Right atrium auricular region (tissue), 2 donors: ENCODE data around the gene KCNAB1. TPM values are rescaled to one million over a fixed set of nuclear protein-coding genes. Genes with fewer than 3 reads are reported as not detected.

Experiments used
- DNase-seq: peaks from one replicate; pipeline ENCODE4 v3.0.0-alpha.2; 2019; ENCODE audit warnings: low spot score
- H3K27ac ChIP-seq, 2 donors: fragments of 200-600 bp; sonication (generic); 1 replicate in 1 of 2; 2 replicates in 1 of 2; pipeline ENCODE4 v1.5.1; 2016 to 2019
- H3K27me3 ChIP-seq, 2 donors: fragments of 200-600 bp; sonication (generic); one replicate each; pipeline versions ENCODE4 v1.5.1 to v1.6.0; 2017 to 2019
- H3K36me3 ChIP-seq: fragments of 200-600 bp; sonication (generic); one replicate; pipeline ENCODE4 v1.5.1; 2016
- H3K4me1 ChIP-seq, 2 donors: fragments of 200-600 bp; sonication (generic); one replicate each; pipeline versions ENCODE4 v1.5.1 to v1.6.0; 2017 to 2019
- H3K4me3 ChIP-seq, 2 donors: fragments of 200-600 bp; sonication (generic); 1 replicate in 1 of 2; 2 replicates in 1 of 2; pipeline ENCODE4 v1.5.1; 2017 to 2019; ENCODE audit warnings: mild to moderate bottlenecking in 1 of 2, moderate library complexity in 1 of 2
- H3K9me3 ChIP-seq, 2 donors: fragments of 200-600 bp; sonication (generic); one replicate each; pipeline ENCODE4 v1.5.1; 2019
- total RNA-seq, 2 donors: library from RNA; depleted of rRNA; stranded (reverse); fragments of >200 nt; gene quantifications; one replicate each; pipeline ENCODE4 v1.1.0, GENCODE V29; 2016
- TF ChIP-seq, protein P1 (sequence below), 2 donors: fragments of 200-600 bp; sonication (generic); IDR thresholded peaks; one replicate each; pipeline ENCODE4 v1.5.1; 2019; ENCODE audit warnings: antibody characterized with exemption in 2 of 2

Gene KCNAB1
- total RNA-seq, 2 donors from 2014 or later, result 2.0 to 3.2 TPM

DNA sequence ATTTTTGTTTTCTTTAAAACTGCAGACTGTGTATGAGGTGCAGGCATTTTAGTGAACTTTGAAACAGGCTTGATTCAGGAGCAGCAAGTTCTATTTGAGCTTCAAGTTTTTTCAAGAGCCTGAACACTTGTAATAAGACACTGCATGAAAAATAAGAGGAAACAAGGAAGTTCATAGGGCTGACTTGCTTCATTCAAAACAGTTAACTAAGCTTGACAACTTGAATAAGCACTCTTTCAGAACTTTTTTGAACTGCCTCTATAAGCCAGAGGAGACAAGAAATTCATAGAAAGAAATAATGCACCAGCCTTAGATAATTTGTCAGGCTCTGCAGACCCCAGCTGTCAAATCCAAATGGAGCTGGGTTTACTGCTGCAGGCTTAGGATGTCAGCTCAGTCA lies 304.4 kb downstream of the KCNAB1 start:
- no peaks in the 10 kb centered on the region for H3K27me3 ChIP-seq
- no peaks in the 10 kb centered on the region for H3K9me3 ChIP-seq
- H3K4me3 ChIP-seq, result no peak overlapping the region
- no peak overlapping the region for H3K27ac ChIP-seq
- no peaks in the 10 kb centered on the region for H3K4me1 ChIP-seq
- DNase-seq, result no peak
- H3K36me3 ChIP-seq, result no peaks in the 10 kb centered on the region
- TF ChIP-seq, protein P1, sequence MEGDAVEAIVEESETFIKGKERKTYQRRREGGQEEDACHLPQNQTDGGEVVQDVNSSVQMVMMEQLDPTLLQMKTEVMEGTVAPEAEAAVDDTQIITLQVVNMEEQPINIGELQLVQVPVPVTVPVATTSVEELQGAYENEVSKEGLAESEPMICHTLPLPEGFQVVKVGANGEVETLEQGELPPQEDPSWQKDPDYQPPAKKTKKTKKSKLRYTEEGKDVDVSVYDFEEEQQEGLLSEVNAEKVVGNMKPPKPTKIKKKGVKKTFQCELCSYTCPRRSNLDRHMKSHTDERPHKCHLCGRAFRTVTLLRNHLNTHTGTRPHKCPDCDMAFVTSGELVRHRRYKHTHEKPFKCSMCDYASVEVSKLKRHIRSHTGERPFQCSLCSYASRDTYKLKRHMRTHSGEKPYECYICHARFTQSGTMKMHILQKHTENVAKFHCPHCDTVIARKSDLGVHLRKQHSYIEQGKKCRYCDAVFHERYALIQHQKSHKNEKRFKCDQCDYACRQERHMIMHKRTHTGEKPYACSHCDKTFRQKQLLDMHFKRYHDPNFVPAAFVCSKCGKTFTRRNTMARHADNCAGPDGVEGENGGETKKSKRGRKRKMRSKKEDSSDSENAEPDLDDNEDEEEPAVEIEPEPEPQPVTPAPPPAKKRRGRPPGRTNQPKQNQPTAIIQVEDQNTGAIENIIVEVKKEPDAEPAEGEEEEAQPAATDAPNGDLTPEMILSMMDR (IDR thresholded peaks at IDR 0.05), result no peak

DNA sequence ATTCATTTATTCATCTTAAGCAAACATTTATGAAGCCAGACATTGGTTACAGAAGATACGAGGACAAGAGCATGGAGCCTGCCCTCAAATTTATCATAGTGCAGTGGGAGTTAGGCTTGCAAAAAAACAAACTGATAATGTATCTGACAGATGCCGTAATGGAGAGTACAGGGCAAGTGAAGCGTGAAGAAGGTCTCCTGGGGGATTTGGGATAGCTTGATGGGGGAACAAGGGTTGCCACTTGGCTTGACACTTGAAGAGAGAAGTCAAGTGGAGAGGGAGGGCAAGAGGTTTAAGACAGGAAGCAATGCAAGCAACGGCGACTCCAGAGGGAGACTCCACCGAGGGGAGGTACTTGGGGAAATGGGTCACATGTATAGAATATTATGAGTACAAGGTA lies 305.3 kb downstream of the KCNAB1 start:
- H3K4me1 ChIP-seq, result no peaks in the 10 kb centered on the region
- no peak overlapping the region for H3K27ac ChIP-seq
- no peaks in the 10 kb centered on the region for H3K36me3 ChIP-seq
- no peaks in the 10 kb centered on the region for H3K9me3 ChIP-seq
- no peak for DNase-seq
- H3K4me3 ChIP-seq, result no peak overlapping the region
- TF ChIP-seq, protein P1 (IDR thresholded peaks at IDR 0.05), result no peak
- H3K27me3 ChIP-seq, result no peaks in the 10 kb centered on the region

DNA sequence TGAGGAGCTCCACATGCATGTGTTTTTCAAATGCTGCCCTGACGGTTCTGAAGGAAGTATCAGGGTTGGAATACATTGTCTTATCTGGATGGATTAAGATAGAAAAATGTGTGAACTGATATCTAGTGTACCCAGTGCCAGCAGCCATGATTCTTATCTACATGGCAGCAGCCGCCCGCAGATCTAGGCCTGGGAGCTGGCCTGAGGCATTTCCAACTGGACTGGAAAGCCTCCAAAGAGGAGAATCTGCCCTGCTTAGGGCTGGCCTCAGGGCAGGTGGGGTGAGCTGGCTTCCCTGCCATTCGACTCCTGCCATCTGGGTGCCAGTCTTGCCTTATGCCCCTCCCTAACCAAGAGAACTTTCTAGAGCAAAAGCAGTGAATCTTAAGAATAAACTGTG lies 308.7 kb downstream of the KCNAB1 start:
- Histone ChIP-seq H3K27me3 (no peaks in the 10 kb centered on the region), H3K36me3 (no peaks in the 10 kb centered on the region), H3K4me1 (no peaks in the 10 kb centered on the region), H3K9me3 (no peaks in the 10 kb centered on the region), H3K27ac (no peak overlapping the region), H3K4me3 (no peak overlapping the region)
- TF ChIP-seq, protein P1 (IDR thresholded peaks at IDR 0.05), result no peak
- DNase-seq, result no peak

DNA sequence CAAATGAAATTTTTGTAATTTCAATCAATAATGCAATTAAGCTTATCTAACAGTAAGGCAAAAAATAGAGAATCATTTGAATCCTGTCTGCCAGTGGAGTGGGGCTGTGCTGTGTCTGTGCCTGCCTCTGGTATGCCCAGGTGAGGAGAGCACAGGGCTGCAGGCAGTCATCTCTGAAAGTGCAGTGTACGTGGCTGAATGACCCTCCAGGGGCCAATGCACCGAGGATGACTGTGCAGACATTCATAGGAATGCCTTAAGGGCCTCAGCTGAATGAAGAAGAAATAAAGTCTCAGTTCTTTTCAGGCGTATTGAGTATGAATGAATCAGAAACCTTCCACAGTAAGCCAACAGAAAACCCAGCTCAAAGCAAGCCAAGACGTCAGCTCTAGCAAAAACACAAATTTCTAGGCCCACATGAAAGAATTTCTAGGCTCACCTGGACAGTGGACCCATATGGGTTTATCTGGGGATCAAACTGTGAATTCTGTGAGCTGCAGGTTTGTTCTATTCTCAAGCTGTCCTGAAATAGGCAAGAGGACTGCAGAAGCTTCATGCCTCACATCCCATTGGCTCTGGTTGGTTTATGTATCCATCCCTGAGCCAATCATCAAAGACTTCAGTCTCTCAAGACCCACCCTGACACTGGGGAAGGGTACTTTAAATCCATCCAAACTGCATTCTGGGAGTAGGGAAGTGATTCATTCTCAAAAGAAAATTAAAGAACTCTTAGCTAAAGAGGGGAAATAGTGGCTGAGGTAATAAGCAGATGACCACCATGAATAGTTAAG lies 311.2 kb downstream of the KCNAB1 start:
- TF ChIP-seq, protein P1 (IDR thresholded peaks at IDR 0.05), result no peak
- no peak overlapping the region for H3K4me3 ChIP-seq
- no peaks in the 10 kb centered on the region for H3K4me1 ChIP-seq
- H3K27me3 ChIP-seq, result no peaks in the 10 kb centered on the region
- no peaks in the 10 kb centered on the region for H3K9me3 ChIP-seq
- no peak for DNase-seq
- no peak overlapping the region for H3K27ac ChIP-seq
- no peaks in the 10 kb centered on the region for H3K36me3 ChIP-seq

DNA sequence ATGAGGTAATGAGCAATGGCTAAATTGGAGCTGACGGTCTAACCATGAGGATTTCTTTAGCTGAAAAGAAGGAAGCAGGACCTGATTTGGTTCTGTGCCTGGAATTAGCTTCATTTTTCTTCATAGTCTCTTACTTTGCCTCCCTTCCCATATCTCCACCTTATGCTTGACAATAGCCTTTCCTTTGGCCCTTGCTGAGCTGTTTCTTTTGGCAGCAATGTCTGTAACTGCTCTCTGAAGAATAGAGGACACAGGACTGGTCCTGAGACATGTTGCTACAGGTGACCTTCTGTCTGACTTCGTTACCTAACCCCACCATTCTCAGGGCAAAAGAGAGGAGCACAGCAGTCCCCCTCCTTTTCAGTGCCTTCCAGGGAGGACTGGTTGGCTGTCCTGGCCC lies 312.2 kb downstream of the KCNAB1 start:
- TF ChIP-seq, protein P1 (IDR thresholded peaks at IDR 0.05), result no peak

DNA sequence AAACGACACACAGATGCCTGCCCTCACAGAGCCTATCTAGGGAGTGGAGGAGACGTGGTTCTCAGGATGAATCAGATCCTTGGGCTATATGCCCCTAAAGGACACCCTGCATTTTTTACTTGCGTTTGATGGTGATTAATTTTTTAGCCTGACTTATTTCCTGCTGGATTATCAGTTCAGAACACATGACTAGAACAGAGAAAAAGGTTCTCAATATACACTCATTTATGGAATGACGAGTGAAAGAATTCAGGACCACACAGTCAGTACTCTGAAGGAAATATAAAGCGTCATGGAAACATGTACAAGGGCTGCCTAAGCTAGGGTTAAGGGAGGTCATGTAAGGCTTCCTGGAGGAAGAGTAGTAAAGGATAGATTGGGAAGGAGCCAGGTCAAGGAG lies 312.8 kb downstream of the KCNAB1 start:
- TF ChIP-seq, protein P1 (IDR thresholded peaks at IDR 0.05), result no peak
- no peak overlapping the region for H3K27ac ChIP-seq
- no peak for DNase-seq
- no peaks in the 10 kb centered on the region for H3K27me3 ChIP-seq
- H3K9me3 ChIP-seq, result no peaks in the 10 kb centered on the region
- no peaks in the 10 kb centered on the region for H3K36me3 ChIP-seq
- H3K4me1 ChIP-seq, result no peaks in the 10 kb centered on the region
- H3K4me3 ChIP-seq, result no peak overlapping the region

More for the DNA sequence above, 312.2 kb downstream of the KCNAB1 start:
- Histone ChIP-seq H3K9me3 (no peaks in the 10 kb centered on the region), H3K36me3 (no peaks in the 10 kb centered on the region), H3K4me1 (no peaks in the 10 kb centered on the region), H3K27ac (no peak overlapping the region), H3K4me3 (no peak overlapping the region), H3K27me3 (no peaks in the 10 kb centered on the region)
- no peak for DNase-seq
